Stimulated activated CD8-positive, alpha-beta memory T cell treated with anti-CD3 and anti-CD28 coated beads, Interleukin-7, amount 100 ng/mL, for 4 hours (primary cell): ENCODE results near the gene ZNHIT3.
"Not testable (repeated sequence)": the region's sequence is repeated elsewhere in the genome, so short reads cannot be mapped to it uniquely, and the experiment has no call there.

ENCODE experiments used
- DNase-seq, 2 donors: peaks; one replicate each; pipeline ENCODE4 v3.0.0-alpha.2; 2020; ENCODE audit warnings: low read depth in 2 of 2

The ZNHIT3 gene

DNA sequence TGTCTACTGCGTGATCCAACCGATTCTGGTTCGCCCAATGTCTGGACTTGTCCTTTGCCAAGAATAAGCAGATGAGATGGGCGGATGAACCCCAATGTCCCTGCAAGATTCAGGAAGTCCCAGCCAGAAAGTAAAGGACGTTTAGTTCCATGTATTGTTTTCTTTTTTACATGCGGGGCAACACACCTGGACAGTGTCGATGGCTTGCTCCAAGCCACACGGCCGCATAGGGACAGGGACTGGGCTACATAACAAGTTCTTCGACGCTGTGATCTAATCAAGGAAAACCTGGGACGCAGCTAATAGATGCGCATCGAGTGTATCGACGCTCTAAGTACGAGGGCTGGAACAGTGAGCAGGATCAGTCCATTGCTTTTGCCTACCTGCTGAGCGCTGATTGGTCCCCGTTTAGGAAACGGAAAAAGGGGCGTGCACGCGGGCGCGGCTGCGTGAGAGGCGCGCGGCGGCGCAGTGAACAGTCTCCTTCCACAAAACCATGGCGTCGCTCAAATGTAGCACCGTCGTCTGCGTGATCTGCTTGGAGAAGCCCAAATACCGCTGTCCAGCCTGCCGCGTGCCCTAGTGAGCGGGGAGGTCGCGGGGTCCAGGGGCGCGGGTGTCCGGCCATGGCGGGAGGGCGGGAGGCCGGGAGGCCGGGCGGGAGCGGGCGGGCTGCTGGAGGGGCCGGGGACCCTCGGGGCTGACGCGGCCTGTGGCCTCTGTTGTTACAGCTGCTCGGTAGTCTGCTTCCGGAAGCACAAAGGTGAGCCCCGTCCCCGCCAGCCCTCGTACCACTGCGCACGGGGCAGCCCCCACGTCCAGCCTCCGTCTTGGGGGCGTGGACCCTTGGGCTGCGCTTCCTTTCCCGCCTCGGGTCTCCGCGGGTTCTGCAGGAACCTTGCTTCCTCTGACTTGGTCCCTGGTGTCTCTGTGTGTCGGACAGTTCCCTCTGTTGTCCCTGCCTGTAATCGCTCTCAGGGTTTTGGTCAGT, at the start of gene ZNHIT3:
Gene ZNHIT3, plus strand, starts transcription at position 478 of the 991 bp plus-strand sequence. Its CDS starts 19 bp downstream, at position 497.
- DNase-seq, result peak; percentile 81 to 82

DNA sequence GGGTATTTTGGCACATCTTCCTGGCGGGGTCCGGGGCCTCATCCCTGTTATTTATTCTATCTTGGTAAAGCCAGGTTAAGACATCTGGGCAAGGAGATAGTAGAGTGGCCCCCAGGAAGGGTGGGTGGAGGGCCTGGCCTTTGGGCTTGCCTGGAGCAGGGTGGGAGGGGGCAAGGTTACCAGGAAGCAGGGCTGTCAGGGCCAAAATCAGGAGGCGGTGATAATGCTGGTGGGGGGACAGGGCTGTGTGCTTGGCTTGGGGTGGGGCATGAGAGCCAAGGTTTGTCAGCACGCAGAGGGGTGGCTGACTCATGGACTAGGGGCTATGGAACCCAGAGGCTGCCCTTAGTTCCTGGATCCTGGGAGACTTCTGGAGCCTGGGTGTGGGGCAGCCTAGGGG, 44.7 kb upstream of the ZNHIT3 start:
- DNase-seq, result not testable (repeated sequence)

DNA sequence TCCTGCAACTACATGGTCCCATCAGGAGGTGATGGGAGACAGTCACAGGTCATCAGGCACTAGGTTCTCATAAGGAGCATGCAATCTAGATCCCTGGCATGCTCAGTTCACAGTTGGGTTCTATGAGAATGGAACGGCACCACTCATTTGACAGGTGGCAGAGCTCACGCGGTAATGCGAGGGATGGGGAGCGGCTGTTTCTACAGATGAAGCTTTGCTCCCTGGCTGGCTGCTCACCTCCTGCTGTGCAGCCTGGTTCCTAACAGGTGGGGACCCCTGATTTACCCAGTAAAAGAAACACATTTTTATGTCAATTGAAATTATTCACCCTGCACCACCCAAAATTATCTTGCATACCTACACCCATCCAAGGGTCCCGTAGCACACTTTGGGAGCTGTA, 42.7 kb upstream of the ZNHIT3 start:
- no peak for DNase-seq

DNA sequence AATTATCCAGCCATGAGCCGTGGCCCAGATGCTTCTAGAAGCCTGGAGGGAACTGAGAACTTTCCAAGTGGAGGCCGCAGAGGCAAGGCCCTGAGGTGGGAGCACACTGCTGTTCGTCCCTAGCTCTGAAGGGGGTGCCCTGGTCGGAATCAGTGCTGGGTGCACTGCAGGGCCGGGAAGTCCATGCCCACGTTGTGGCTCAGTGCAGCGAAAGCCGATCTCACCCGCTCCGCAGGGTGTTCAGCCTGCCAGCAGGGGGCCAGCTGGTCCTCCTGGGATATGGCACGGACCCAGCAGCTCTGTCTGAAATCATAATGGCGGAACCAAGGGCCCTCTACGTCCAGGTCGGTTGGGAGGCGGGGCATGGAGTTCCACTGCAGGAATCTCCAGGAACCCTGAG, 36.5 kb upstream of the ZNHIT3 start:
- DNase-seq, result not testable (repeated sequence)

DNA sequence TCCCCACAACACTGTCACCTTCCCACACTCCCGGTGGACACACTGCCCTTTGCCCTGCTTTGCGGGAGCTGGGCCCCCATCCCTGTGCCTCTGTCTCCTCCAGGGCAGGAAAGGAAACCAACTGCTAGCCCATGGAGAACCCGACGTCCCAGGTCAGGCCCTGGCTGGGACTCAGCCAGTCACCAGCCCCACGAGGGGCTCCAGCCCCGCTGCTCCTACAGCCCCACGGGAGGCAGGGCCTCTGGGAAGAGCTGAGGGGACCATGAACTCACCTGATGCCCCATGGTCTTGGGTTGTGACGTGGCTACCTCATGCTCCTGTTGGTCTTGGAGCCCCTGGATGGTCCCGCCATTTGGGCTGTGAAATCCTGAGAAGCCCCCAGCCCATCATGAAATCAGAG, 33.6 kb upstream of the ZNHIT3 start:
- not testable (repeated sequence) for DNase-seq

DNA sequence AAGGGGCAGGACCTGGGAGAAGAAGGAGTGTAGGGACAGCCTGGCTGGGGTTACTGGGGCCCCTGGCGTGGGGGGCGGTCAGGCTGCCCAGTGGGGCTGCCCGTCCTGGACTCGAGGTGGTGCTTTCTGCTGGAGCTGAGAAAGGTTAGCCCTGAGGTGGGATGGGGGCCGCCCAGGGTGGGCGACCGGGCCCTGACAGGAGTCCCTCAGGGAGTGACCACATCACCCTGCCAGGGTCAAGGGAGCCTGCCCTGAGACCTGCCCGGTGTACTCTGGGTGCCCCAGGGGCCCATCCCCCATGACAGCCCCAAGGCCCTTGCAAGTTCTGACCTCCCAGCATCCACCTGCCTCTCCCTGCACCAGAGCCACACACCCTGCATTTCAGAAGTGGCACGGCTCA, 28.8 kb upstream of the ZNHIT3 start:
- DNase-seq, result not testable (repeated sequence)

DNA sequence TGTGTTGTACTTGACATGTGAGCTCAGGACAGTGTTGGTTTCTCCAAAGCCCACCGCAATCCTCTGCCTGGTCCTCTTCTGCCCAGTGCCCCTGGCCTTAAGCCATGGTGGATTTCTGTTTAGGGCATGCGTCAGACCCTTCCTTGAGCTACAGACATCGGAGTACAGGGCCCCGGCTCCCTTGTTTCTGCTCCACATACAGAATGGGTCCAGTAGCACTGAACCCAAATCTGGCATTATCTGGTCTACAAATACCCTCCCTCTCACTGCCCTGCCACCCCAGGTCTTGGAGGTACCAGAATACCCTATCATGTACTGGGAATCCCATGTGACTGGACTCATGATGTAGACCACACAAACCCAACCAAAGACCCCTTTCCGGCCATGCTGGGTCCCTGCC, 27.4 kb upstream of the ZNHIT3 start:
- DNase-seq, result no peak

DNA sequence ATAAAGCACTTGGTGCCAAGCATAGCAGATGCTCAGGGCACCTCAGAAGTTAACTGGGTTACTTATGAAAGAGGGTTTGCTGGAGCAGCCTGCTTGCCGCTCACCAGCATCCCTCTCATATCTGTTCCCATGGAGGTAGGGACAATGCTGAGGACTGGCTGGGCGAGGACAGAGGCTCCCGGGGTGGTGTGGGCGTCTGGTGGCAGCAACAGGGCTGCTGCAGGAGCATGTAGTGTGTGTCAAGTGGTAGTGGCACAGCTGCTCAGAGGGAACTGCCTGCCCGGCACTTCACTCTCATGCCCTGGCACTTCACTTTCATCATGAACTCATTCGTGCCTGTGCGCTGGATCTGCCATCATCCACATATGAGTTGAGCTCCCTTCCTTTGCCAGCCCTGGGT, 26.9 kb upstream of the ZNHIT3 start:
- no peak for DNase-seq

DNA sequence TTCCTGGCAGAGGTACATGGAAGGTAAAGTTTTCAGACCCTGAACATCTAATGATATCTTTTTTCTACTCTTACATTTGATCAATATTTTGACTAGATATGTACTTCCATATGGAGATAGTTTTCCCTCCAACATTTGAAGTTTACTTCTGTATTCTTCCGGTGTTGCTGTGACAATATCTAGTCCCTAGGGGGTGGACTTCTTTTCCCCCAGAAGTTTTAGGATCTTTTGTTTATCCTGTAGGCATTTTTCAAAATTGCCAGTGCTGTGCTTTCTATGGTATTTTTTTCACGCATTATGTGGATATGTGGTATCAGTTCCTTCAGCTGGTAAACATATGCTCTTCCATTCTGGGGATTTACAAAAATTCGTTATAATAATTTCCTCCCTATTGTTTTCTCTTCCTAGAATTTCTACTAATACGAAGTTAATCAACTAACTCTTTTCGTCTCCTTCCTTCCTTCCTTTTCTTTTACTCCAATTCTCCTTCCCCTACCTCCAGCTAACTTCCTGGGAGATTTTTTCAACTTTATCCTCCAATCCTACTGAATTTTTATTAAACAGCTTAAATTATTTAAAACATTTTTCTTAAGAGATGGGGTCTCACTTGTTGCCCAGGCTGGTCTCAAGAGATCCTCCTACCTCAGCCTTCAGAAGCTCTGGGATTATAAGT, 26.1 kb upstream of the ZNHIT3 start:
- no peak for DNase-seq

DNA sequence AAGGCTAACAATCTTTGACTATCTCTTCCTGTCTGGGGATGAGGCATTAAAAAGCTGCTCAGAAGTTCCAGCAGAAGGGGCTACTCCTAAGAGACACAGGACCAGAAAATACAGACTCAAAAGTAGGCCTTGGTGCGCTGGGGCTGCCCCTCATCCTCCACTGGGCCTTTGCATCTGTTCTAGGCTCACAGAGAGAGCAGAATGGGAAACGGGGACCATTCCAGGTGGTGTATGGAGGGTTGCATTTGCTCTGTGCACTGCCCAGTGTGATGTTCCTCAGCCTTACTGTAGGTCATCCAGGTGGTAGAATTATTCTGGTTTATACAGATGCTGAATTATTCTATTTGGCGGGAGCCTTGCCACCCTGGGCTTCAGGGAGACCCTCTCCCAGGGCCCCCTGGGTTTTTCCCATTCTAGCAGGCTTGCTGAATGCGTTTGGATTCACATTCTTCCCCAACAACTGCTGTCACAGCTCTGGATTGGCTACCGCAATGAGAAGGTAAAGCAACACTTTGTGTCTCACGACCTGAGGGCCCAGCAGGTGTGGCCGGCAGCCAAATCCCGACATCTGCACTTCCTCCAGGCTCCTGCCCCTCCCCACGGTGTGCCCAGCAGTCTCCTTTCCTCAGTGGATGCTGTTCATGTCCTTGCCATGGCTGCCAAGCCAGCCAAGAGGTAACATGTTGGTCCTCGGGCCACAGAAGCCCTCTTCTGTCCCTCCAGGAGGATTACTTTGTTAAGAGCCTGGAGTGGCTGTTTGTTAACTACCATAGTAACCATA, 25.0 kb upstream of the ZNHIT3 start:
- DNase-seq, result no peak

DNA sequence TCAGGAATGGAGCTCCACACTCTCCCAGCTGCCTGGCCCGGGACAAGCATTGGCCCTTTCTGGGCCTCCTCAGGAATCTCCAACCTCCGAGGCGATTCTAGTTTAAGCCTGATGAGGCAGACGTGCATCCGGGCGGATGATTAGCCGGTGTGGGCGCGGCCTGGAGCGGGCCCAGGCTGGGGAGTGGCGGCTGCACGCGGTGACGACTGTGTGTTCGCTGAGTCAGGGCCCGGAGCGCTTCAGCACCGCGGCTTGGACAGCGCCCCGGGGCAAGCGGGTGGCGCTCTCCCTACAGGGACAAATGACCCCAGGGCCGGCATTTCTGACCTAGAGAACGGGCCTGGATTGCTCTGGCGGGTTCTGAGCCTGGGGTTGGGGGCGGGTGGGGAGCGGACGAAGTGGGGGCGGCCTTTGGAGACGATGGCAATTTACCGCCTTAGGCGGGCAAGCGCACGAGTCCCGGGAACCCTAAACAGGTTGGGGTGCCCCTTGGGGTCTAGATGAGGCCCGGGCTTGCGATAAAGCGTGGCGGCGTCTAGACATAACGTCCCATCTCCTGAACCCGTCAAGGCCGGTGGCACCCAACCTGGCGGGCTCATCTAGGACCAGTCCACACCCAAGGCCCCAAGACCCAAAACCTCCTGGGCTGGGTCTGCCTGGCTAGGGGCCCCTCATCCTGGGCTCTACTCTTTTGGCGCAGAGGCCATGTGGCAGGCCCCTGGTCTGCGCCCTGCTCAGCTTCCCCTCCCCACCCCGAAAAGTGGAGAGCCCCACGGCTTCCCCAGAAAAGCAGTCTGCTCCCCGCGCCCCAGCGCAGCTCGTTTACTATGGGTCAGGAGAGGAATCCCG, 22.3 kb upstream of the ZNHIT3 start:
- DNase-seq, result peak in 1 of 2 donors; percentile 17

DNA sequence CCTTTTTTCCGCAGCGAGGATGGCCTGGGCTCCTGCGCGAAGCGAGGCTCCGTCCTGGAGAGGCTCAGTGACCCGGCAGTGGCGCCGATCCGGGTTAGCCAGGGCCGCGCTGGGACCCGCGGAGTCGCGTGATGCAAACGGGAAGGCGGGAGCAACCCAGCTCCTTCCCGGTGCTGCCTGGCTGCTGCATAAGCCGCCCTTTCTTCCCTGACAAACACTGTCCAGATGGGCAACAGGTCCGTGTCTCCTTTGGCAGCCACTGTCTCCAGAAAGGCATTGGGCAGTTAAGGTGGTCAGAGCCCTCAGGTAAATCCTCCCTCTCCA, 21.8 kb upstream of the ZNHIT3 start:
- DNase-seq, result no peak

DNA sequence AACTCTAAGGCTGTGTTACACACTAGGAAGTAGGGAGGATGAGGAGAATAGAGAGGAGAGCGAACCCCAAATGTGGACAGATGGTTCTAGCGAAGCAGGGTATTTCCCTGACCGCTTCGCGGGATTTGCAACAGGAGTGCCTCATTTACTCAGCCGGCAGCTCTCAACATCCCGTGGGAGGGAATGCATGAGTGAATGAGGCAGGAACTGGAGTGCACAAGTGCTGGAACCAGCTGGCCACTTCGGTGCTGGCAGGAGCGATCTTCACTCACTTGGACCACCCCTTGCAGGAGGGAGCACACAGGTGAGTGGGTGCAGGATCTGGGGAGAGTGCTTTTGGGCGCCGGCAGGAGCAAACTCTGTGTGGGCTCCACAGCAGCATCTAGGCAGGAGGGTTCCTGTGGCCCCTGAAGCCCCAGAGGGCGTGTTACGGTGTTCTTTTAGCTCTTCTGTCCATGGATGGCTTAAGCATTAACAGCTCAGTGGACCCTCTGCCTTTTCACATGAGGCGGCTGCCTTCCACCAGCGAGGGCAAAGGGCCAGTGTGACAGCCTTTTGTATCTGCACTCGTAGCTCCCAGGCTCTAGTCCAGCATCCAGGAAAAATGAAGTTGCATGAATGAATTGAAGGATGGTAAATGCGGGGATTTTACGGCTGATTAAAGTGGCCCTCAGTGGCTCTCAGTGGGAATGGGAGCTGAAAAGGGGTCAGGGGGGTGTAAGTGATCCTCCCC, 17.4 kb upstream of the ZNHIT3 start:
- no peak for DNase-seq

DNA sequence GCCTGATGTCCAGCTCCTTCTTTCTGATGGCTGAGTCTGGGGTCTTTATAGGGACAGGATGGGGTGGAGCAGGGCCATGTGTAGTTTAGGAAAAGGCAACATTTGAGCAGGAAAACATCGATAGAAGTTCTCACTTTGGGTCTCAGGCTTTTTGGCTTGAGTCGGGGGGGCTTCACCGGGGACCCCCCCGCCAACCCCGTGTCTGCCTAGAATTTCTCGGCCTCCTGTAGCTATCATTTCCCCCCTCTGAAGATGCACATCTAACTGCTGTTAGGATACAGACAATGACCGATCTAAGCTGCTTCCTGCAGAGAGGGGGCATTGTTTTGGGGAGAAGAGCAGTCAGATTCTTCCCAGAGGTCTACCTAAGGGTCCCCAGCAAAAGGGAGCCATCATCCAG, 16.7 kb upstream of the ZNHIT3 start:
- no peak for DNase-seq

DNA sequence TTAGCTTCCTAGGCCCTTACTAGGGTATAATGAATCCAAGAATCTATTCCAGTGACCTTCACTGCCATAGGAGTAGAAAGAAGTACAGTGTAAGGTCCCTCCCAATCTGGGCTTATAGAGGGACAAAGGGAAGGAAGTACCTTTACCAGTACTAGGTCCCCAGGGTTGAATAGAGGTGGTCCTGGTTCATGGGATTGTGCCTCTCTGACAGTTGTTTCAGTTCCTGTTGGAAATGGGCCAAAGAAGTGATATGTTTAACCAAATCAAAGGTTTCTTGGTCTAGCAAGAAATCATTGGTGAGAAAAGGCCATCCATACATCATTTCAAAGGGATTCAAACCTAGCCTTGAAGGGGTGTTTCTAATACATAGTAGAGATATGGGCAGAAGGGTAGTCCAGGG, 16.0 kb upstream of the ZNHIT3 start:
- DNase-seq, result no peak

DNA sequence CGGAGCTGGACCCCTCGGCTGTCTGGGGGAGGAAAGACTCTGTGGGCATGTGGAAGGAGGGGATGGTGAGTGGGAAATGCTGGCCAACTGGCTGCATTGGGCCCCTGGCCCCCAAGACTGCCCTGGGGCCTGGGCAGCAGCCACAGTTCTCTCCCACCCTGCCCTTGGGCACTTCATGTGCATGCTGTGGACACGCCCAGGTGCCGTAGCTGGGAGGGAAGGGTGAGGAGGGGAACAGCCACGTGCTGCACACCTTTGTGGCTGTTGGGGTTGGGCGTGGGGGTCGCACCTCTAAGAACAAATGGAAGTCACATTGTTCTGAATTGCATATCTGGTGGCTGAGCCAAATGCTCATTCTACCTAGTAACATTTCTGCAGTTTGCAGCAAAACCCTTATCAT, 11.9 kb upstream of the ZNHIT3 start:
- DNase-seq, result no peak

DNA sequence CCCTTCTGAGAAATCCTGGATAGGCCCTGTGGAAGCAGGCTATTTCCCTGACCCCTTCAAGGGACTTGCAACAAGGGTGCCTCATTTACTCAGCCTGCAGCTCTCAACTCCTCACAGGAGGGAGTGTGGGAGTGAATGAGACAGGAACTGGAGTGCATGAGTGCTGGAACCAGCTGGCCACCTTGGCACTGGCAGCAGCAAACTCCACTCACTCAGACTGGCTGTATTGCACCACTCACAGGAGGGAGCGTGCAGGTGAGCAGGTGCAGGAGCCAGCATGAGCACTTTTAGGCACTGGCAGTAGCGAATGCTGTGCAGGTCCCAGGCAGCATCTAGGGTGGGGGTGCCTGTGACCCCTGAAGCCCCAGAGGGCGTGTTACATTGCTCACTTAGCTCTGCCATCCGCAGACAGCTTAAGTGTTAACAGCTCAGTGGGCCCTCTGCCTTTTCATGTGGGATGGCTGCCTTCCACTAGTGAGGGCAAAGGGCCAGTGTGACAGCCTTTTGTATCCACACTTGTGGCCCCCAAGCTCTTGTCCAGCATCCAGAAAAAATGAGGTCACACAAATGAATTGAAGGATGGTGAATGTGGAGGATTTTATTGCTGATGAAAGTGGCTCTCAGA, 11.0 kb upstream of the ZNHIT3 start:
- DNase-seq, result no peak

DNA sequence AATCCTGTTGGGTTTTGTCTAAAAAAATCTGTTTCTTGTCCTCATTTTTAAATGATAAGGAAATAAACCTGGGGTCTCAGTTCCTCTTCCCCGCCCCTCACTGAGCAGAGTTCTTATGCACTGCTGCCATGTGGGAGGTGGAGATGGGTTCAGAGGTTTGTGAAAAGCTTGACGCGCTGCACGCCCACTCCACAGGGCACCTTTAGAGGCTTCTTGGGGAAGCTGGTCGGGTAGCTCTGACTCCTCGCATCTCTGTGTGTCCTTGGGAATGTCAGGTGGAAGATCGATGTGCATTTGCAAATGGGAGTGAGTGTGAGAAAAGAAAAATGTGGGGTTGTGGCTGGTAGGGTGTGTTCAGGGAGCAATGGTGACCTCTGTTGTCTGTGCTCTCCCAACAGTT, 4.7 kb upstream of the ZNHIT3 start:
- no peak for DNase-seq

DNA sequence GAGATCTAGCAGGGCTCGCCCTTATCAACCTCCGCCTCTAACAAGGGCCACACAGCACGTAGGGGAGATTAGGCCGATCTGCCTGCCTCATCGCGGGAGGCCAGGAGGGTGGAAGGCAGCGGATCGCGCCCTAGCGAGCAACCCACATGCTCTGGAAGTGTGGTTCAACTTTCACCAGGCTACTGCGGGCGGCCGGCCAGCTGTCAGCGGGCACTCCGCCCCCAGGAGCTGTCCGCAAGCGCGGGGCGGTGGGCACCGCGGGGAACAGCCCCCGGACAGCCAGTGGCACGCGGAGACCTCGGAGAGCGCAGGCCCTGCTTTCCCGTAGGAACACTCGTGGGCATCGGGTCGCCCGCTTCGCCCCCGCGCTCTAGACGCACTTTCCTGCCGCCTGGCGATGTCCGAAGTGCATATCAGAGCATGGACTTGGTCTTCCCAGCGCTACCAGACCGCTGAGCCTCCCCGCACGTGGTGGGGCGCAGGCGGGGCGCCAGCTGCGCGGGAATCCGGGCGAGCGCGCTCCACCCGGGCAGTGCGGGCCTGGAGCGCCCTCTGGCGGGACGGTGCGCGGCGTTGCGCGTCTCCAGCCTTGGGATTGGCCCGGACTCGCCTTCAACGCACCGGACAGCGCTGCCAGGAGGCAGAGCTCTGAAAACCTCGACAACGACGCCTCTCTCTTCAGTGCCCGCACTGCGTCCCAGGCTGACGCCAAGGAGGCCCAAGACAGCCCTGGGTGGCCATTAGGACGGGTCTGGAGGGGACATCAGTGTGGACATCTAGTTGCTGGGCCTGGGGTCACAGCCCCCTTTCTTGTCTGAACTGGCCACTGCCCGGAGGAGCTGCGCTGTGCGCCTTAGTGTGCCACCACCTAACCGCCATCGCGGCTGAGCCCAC, 3.6 kb upstream of the ZNHIT3 start:
- peak; percentile 52 to 73 for DNase-seq
